ENCODE measurements around the gene DPAGT1. TPM values are rescaled to one million over a fixed set of nuclear protein-coding genes. Genes with fewer than 3 reads are reported as not detected.
A peak's percentile ranks its signal among the peaks of the same experiment; 100 is the strongest.
"Not testable (repeated sequence)": the region's sequence is repeated elsewhere in the genome, so short reads cannot be mapped to it uniquely, and the experiment has no call there.

The DPAGT1 gene
- total RNA-seq, 2 donors from 2014 or later: 57.6 to 85.7 TPM

GRCh38 chr11:119067371-119068222, 34.1 kb downstream of the DPAGT1 start, which contains the start of gene VPS11:
VPS11 (plus strand) TSS chr11:119067818; CDS start chr11:119067824, 6 bp downstream.
- H3K4me3 Mint-ChIP-seq: peak within 1 kb of the TSS; percentile 97
- peaks cover 23% of the 10 kb centered on the region for H3K4me1 Mint-ChIP-seq
- H3K27me3 Mint-ChIP-seq: no peaks in the 10 kb centered on the region
- H3K9me3 Mint-ChIP-seq: no peaks in the 10 kb centered on the region
- H3K36me3 Mint-ChIP-seq (ENCODE audit: low read depth): peaks cover 63% of the 10 kb centered on the region
- H3K27ac Mint-ChIP-seq: peak within 1 kb of the TSS; percentile 99
- peak; percentile 97 for ATAC-seq (replicated peaks)

GRCh38 chr11:119065369-119065768, 36.3 kb downstream of the DPAGT1 start:
- Mint-ChIP-seq H3K4me3 (peak overlapping the region; percentile 97), H3K9me3 (no peaks in the 10 kb centered on the region), H3K36me3 (ENCODE audit: low read depth) (peaks cover 45% of the 10 kb centered on the region), H3K27me3 (no peaks in the 10 kb centered on the region), H3K4me1 (peaks cover 22% of the 10 kb centered on the region), H3K27ac (peak overlapping the region; percentile 16)
- peak; percentile 20 for ATAC-seq (replicated peaks)

GRCh38 chr11:119062779-119063178, 38.9 kb downstream of the DPAGT1 start:
- Mint-ChIP-seq H3K27me3 (no peaks in the 10 kb centered on the region), H3K4me1 (peaks cover 21% of the 10 kb centered on the region), H3K9me3 (no peaks in the 10 kb centered on the region), H3K36me3 (ENCODE audit: low read depth) (peaks cover 31% of the 10 kb centered on the region), H3K27ac (no peak overlapping the region), H3K4me3 (no peak overlapping the region)
- no peak for ATAC-seq (replicated peaks)

- H3K4me3 Mint-ChIP-seq: no peak overlapping the region
- ATAC-seq (replicated peaks): no peak
- no peaks in the 10 kb centered on the region for H3K27me3 Mint-ChIP-seq
- peaks cover 21% of the 10 kb centered on the region for H3K4me1 Mint-ChIP-seq
- no peaks in the 10 kb centered on the region for H3K9me3 Mint-ChIP-seq
- no peak overlapping the region for H3K27ac Mint-ChIP-seq
- H3K36me3 Mint-ChIP-seq (ENCODE audit: low read depth): peaks cover 29% of the 10 kb centered on the region
These were observed 40.4 kb downstream of the DPAGT1 start for GRCh38 chr11:119061256-119061655.

GRCh38 chr11:119059128-119059527, 42.5 kb downstream of the DPAGT1 start:
- peaks cover 40% of the 10 kb centered on the region for H3K36me3 Mint-ChIP-seq (ENCODE audit: low read depth)
- H3K27me3 Mint-ChIP-seq; H3K9me3 Mint-ChIP-seq; H3K4me3 Mint-ChIP-seq; ATAC-seq (replicated peaks); H3K27ac Mint-ChIP-seq: not testable (repeated sequence)
- peaks cover 17% of the 10 kb centered on the region for H3K4me1 Mint-ChIP-seq

GRCh38 chr11:119057000-119057769, 44.5 kb downstream of the DPAGT1 start, which contains the start of gene HYOU1:
HYOU1 (minus strand) TSS chr11:119057205; CDS start chr11:119056160, 1,045 bp downstream.
- Mint-ChIP-seq H3K4me1 (peaks cover 29% of the 10 kb centered on the region), H3K27ac (peak within 1 kb of the TSS; percentile 91), H3K9me3 (no peaks in the 10 kb centered on the region), H3K27me3 (no peaks in the 10 kb centered on the region), H3K4me3 (peak within 1 kb of the TSS; percentile 95), H3K36me3 (ENCODE audit: low read depth) (peaks cover 55% of the 10 kb centered on the region)
- ATAC-seq (replicated peaks): peak; percentile 96

GRCh38 chr11:119056421-119056999, 45.1 kb downstream of the DPAGT1 start:
- peak overlapping the region; percentile 91 for H3K27ac Mint-ChIP-seq
- peaks cover 32% of the 10 kb centered on the region for H3K4me1 Mint-ChIP-seq
- peaks cover 61% of the 10 kb centered on the region for H3K36me3 Mint-ChIP-seq (ENCODE audit: low read depth)
- ATAC-seq (replicated peaks): peak; percentile 1
- H3K4me3 Mint-ChIP-seq: peak overlapping the region; percentile 95
- no peaks in the 10 kb centered on the region for H3K9me3 Mint-ChIP-seq
- no peaks in the 10 kb centered on the region for H3K27me3 Mint-ChIP-seq

GRCh38 chr11:119055901-119056300, 45.8 kb downstream of the DPAGT1 start:
- Mint-ChIP-seq H3K27me3 (no peaks in the 10 kb centered on the region), H3K27ac (peak overlapping the region; percentile 89), H3K9me3 (no peaks in the 10 kb centered on the region), H3K36me3 (ENCODE audit: low read depth) (peaks cover 67% of the 10 kb centered on the region), H3K4me1 (peaks cover 37% of the 10 kb centered on the region), H3K4me3 (peak overlapping the region; percentile 95)
- ATAC-seq (replicated peaks): no peak

GRCh38 chr11:119054418-119054817, 47.2 kb downstream of the DPAGT1 start:
- H3K4me1 Mint-ChIP-seq: peaks cover 41% of the 10 kb centered on the region
- H3K27ac Mint-ChIP-seq: no peak overlapping the region
- H3K27me3 Mint-ChIP-seq: no peaks in the 10 kb centered on the region
- no peaks in the 10 kb centered on the region for H3K9me3 Mint-ChIP-seq
- ATAC-seq (replicated peaks): no peak
- H3K36me3 Mint-ChIP-seq (ENCODE audit: low read depth): peaks cover 75% of the 10 kb centered on the region
- H3K4me3 Mint-ChIP-seq: no peak overlapping the region

- H3K9me3 Mint-ChIP-seq: no peaks in the 10 kb centered on the region
- H3K36me3 Mint-ChIP-seq (ENCODE audit: low read depth): peaks cover 96% of the 10 kb centered on the region
- H3K4me3 Mint-ChIP-seq: peak overlapping the region; percentile 66
- no peak for ATAC-seq (replicated peaks)
- peak overlapping the region; percentile 87 for H3K27ac Mint-ChIP-seq
- no peaks in the 10 kb centered on the region for H3K27me3 Mint-ChIP-seq
- peaks cover 42% of the 10 kb centered on the region for H3K4me1 Mint-ChIP-seq
These were observed 49.4 kb downstream of the DPAGT1 start for GRCh38 chr11:119052163-119052814.

GRCh38 chr11:119051440-119052162, 50.1 kb downstream of the DPAGT1 start:
- Mint-ChIP-seq H3K27ac (peak overlapping the region; percentile 87), H3K4me1 (peaks cover 42% of the 10 kb centered on the region)

GRCh38 chr11:119049081-119049480, 52.6 kb downstream of the DPAGT1 start:
- ATAC-seq (replicated peaks): no peak
- Mint-ChIP-seq H3K4me1 (peaks cover 34% of the 10 kb centered on the region), H3K9me3 (no peaks in the 10 kb centered on the region), H3K27me3 (no peaks in the 10 kb centered on the region), H3K4me3 (no peak overlapping the region), H3K27ac (peak overlapping the region; percentile 63), H3K36me3 (ENCODE audit: low read depth) (peaks cover 100% of the 10 kb centered on the region)

More at GRCh38 chr11:119051440-119052162, 50.1 kb downstream of the DPAGT1 start:
- Mint-ChIP-seq H3K36me3 (ENCODE audit: low read depth) (peaks cover 97% of the 10 kb centered on the region), H3K4me3 (peak overlapping the region; percentile 66), H3K27me3 (no peaks in the 10 kb centered on the region), H3K9me3 (no peaks in the 10 kb centered on the region)
- peak; percentile 67 for ATAC-seq (replicated peaks)

GRCh38 chr11:119048644-119049043, 53.0 kb downstream of the DPAGT1 start:
- Mint-ChIP-seq H3K27ac (peak overlapping the region; percentile 63), H3K9me3 (no peaks in the 10 kb centered on the region), H3K4me1 (peaks cover 30% of the 10 kb centered on the region), H3K4me3 (no peak overlapping the region), H3K27me3 (no peaks in the 10 kb centered on the region), H3K36me3 (ENCODE audit: low read depth) (peaks cover 97% of the 10 kb centered on the region)
- ATAC-seq (replicated peaks): no peak

All from activated T-helper 17 cell treated with anti-CD3 and anti-CD28 coated beads, Interleukin-2, amount 50 U/mL, for 72 hours (primary cell).